22Rv1 (cell line): ENCODE data around the gene GPR84.
A peak's percentile ranks its signal among the peaks of the same experiment; 100 is the strongest.

Experiments used
- H3K27ac ChIP-seq: fragments of 450-650 bp; 2 replicates; pipeline ENCODE4 v1.5.1; 2017
- ZFX ChIP-seq: fragments of 450-650 bp; IDR thresholded peaks from 2 replicates; pipeline ENCODE4 v1.6.1; 2017; ENCODE audit warnings: antibody characterized with exemption, borderline replicate concordance
- TF ChIP-seq, protein P1 (sequence below): fragments of 450-650 bp; IDR thresholded peaks from 2 replicates; pipeline ENCODE4 v1.5.1; 2017; ENCODE audit warnings: mild to moderate bottlenecking

GPR84 gene

GRCh38 chr12:54390176-54390667 lies 25.9 kb upstream of the GPR84 start:
- peak overlapping the region; percentile 99 for H3K27ac ChIP-seq
- TF ChIP-seq, protein P1, sequence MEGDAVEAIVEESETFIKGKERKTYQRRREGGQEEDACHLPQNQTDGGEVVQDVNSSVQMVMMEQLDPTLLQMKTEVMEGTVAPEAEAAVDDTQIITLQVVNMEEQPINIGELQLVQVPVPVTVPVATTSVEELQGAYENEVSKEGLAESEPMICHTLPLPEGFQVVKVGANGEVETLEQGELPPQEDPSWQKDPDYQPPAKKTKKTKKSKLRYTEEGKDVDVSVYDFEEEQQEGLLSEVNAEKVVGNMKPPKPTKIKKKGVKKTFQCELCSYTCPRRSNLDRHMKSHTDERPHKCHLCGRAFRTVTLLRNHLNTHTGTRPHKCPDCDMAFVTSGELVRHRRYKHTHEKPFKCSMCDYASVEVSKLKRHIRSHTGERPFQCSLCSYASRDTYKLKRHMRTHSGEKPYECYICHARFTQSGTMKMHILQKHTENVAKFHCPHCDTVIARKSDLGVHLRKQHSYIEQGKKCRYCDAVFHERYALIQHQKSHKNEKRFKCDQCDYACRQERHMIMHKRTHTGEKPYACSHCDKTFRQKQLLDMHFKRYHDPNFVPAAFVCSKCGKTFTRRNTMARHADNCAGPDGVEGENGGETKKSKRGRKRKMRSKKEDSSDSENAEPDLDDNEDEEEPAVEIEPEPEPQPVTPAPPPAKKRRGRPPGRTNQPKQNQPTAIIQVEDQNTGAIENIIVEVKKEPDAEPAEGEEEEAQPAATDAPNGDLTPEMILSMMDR = no peak
- TF ChIP-seq ZFX = no peak

- peak overlapping the region; percentile 99 for H3K27ac ChIP-seq
- TF ChIP-seq, protein P1 = no peak
- no peak for TF ChIP-seq ZFX
Measured at GRCh38 chr12:54389607-54390175, 25.4 kb upstream of the GPR84 start.

- TF ChIP-seq ZFX = no peak
- TF ChIP-seq, protein P1 = no peak
- H3K27ac ChIP-seq = peak overlapping the region; percentile 99
Measured at GRCh38 chr12:54389134-54389508, 24.8 kb upstream of the GPR84 start.

DNA sequence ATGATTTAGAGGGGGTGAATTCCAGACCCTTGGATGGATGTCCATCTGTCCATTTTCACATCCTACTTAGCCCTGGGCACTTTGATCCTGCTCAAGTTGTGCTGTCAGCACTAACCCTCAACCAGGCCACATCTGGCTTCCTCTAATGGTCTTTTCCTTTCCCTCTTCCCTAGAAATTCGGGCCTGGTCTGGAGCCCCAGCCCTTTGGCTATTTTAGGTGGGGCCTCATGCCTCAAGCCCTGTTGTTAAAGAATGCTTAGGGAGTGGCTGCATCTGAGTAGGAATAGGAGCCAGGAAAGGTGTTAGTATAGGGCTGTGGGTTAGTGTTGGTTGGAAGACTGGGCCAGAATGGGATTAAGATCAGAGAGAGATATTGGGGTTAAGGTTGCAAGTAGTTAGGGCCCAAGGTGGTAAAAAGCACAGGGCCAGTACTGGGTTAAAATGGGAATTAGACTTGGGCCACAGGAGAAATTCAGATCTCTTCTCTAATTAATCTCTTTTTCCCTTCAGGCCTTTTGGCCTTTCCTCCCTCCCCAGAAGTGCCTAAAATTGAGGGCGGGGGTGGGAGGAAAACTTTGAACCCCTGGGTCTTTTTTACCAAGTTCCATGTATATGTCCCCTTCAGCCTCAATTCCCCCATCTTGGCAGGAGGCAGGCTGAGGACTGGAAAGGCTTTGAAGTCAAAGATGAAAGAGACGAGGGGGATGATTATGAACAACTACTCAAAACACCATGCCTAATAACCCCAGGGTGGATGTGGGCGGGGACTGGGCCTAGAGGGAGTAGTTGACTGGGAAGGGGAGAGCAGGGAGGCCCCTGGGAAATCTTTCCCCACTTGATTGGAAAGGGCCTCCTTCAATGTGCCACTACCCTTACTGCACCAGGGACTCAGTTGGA lies 24.2 kb upstream of the GPR84 start:
- H3K27ac ChIP-seq = peak overlapping the region; percentile 99

DNA sequence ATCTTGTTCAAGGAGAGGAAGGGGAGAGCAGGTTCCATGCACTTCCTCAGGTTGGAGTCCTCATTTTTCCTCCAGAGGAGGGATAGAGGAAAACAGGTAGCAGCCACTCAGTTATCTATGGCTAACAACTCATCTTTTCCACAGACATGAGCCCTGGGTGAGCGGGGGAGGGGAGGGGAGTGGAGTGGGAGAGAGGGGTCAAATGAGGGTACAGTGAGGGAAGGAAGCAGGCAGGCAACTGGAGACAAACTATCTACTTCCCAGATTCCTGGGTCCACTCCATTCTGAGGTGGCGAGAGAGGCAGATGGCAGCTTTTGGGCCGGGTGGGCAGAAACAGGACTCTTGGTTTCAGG lies 22.8 kb upstream of the GPR84 start:
- peak overlapping the region; percentile 99 for H3K27ac ChIP-seq
- TF ChIP-seq, protein P1 = no peak
- TF ChIP-seq ZFX = no peak

More for the DNA sequence above, 24.2 kb upstream of the GPR84 start:
- TF ChIP-seq ZFX = no peak
- TF ChIP-seq, protein P1 = no peak

DNA sequence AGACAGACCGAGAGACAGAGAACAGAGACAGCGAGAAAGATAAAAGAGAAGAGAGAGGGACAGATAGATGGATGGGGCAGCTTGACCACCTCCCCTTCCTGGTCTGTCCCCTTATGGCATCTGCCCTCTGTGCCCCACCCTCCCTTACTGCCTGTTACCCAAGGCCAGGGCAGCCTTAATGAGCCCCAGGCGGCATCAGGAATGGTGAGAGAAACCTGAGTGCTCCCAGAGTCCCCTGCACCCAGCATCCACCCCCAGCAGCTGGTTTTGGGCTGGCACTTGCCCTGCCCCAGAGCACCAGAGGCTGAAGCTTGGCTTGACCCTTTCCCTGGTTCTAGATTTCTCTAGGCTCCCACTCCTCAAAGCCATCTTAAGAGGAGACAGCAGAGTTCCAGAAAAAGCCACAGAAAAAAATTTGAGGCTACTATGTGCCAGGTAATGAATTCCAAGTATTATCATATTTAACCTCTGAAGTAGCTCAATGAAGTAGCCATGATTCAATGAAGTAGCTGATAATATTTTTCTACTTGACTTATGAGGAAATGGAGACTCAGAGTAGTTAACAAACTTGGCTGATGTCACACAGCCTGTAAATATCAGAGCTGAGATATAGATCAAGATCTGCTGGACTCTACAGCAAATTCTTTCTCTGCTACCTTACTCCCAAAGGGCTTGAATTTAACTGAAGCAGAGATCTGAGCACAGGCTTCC lies 22.3 kb upstream of the GPR84 start:
- H3K27ac ChIP-seq = peak overlapping the region; percentile 99
- TF ChIP-seq, protein P1 = no peak
- no peak for TF ChIP-seq ZFX
